GM23338 (cell line): ENCODE data around the gene NOLC1.

Experiments
- CREB1 ChIP-seq: fragments of 250-450 bp; sonication (Bioruptor Pico); IDR thresholded peaks from 2 replicates; pipeline ENCODE4 v1.5.0; 2020; ENCODE audit warnings: low read depth, mild to moderate bottlenecking, moderate library complexity
- CTCF ChIP-seq, 2 experiments: fragments of 200-600 bp in 1 of 2; sonication (generic) in 1 of 2; conservative IDR thresholded peaks; 2 replicates each; pipeline versions ENCODE4 v1.5.1 to v1.6.1; 2016 to 2017; ENCODE audit warnings: antibody characterized with exemption in 2 of 2, low read depth in 2 of 2, mild to moderate bottlenecking in 2 of 2, moderate library complexity in 1 of 2
- ETS1 ChIP-seq: IDR thresholded peaks from 2 replicates; pipeline ENCODE4 v1.6.1; 2016; ENCODE audit warnings: antibody characterized with exemption
- EZH2 ChIP-seq: fragments of 200-600 bp; sonication (generic); IDR thresholded peaks from one replicate; pipeline ENCODE4 v1.8.0; 2017; ENCODE audit warnings: antibody characterized with exemption, mild to moderate bottlenecking, low read depth; ENCODE audit not compliant: unreplicated experiment
- EZH2phosphoT487 ChIP-seq: fragments of 200-600 bp; sonication (generic); IDR thresholded peaks from one replicate; pipeline ENCODE4 v1.8.1; 2018; ENCODE audit warnings: antibody characterized with exemption; ENCODE audit not compliant: unreplicated experiment
- JUNB ChIP-seq: IDR thresholded peaks from one replicate; pipeline ENCODE4 v1.6.1; 2016; ENCODE audit warnings: antibody characterized with exemption; ENCODE audit not compliant: unreplicated experiment
- NANOG ChIP-seq: IDR thresholded peaks from 2 replicates; pipeline ENCODE4 v1.6.1; 2016; ENCODE audit warnings: antibody characterized with exemption, borderline replicate concordance
- POLR2AphosphoS5 ChIP-seq: IDR thresholded peaks from 2 replicates; pipeline ENCODE4 v1.6.1; 2016; ENCODE audit warnings: antibody characterized with exemption, low read depth
- REST ChIP-seq: IDR thresholded peaks from one replicate; pipeline ENCODE4 v1.6.1; 2018; ENCODE audit warnings: antibody characterized with exemption; ENCODE audit not compliant: unreplicated experiment
- STAT1 ChIP-seq: IDR thresholded peaks from one replicate; pipeline ENCODE4 v1.6.1; 2016; ENCODE audit warnings: antibody characterized with exemption; ENCODE audit not compliant: unreplicated experiment
- ZNF331 ChIP-seq: fragments of 250-450 bp; sonication (Bioruptor Pico); IDR thresholded peaks from 2 replicates; pipeline ENCODE4 v1.5.0; 2020; ENCODE audit warnings: low read depth, mild to moderate bottlenecking, moderate library complexity
- ZNF462 ChIP-seq: fragments of 250-450 bp; sonication (Bioruptor Pico); IDR thresholded peaks from 2 replicates; pipeline ENCODE4 v1.5.0; 2020; ENCODE audit warnings: mild to moderate bottlenecking, moderate library complexity

- TF ChIP-seq EZH2phosphoT487 = no peak
- no peak for TF ChIP-seq CTCF (conservative IDR thresholded peaks at IDR 0.05; ENCODE audit: low read depth in 2 of 2)
- no peak for TF ChIP-seq POLR2AphosphoS5
- TF ChIP-seq EZH2 = no peak
- no peak for TF ChIP-seq STAT1
- TF ChIP-seq CREB1 (CRISPR knock-in tag) = no peak
- no peak for TF ChIP-seq JUNB
- TF ChIP-seq REST = no peak
- no peak for TF ChIP-seq ETS1
- no peak for TF ChIP-seq NANOG
- TF ChIP-seq ZNF331 (CRISPR knock-in tag) = no peak
- no peak for TF ChIP-seq ZNF462 (CRISPR knock-in tag)
Measured at GRCh38 chr10:102141583-102142107, 10.5 kb upstream of the NOLC1 start.
